ENCODE measurements around the gene MAB21L4. TPM values are rescaled to one million over a fixed set of nuclear protein-coding genes. Genes with fewer than 3 reads are reported as not detected.

The MAB21L4 gene
- total and polyA plus RNA-seq, 12 donors: 0.10 to 0.32 TPM; not detected in 10

- no peak for TF ChIP-seq CTCF (IDR thresholded peaks at IDR 0.05)
- no peak for TF ChIP-seq POLR2A (IDR thresholded peaks at IDR 0.05)
- WGBS, 4 donors: 69 to 91% (median 84%) methylated on average over 6 to 9 of the region's 9 CpGs
- no peaks in the 10 kb centered on the region for H3K36me3 ChIP-seq (replicated peaks in 1 of 2)
- H3K27ac ChIP-seq: no peak overlapping the region
- intact Hi-C loops (cut with DNase I): no loop called here
- DNase-seq: no peak
- H3K4me3 ChIP-seq: no peak overlapping the region
- peaks cover 0 to 3% of the 10 kb centered on the region in 2 donors for H3K4me1 ChIP-seq (replicated peaks in 1 of 2)
- no peaks in the 10 kb centered on the region for H3K27me3 ChIP-seq
- no peaks in the 10 kb centered on the region for H3K9me3 ChIP-seq (replicated peaks in 1 of 3)
These were observed 1.9 kb downstream of the MAB21L4 start for GRCh38 chr2:240894006-240894405.

- Histone ChIP-seq H3K36me3 (replicated peaks in 1 of 2) (no peaks in the 10 kb centered on the region), H3K27me3 (no peaks in the 10 kb centered on the region), H3K9me3 (replicated peaks in 1 of 3) (no peaks in the 10 kb centered on the region), H3K27ac (no peak overlapping the region), H3K4me3 (no peak overlapping the region), H3K4me1 (replicated peaks in 1 of 2) (no peaks in the 10 kb centered on the region)
- TF ChIP-seq CTCF (IDR thresholded peaks at IDR 0.05) (no peak), POLR2A (IDR thresholded peaks at IDR 0.05) (no peak)
- DNase-seq: no peak
- WGBS, 4 donors: 61 to 81% (median 75%) methylated on average over 12 to 17 of the region's 17 CpGs
- intact Hi-C loops (cut with DNase I): no loop called here
These were observed 2.6 kb downstream of the MAB21L4 start for GRCh38 chr2:240893363-240893844.

- Histone ChIP-seq H3K4me1 (replicated peaks in 1 of 2) (no peaks in the 10 kb centered on the region), H3K27me3 (no peaks in the 10 kb centered on the region), H3K9me3 (replicated peaks in 1 of 3) (no peaks in the 10 kb centered on the region), H3K4me3 (no peak overlapping the region), H3K36me3 (replicated peaks in 1 of 2) (no peaks in the 10 kb centered on the region), H3K27ac (no peak overlapping the region)
- TF ChIP-seq POLR2A (IDR thresholded peaks at IDR 0.05): no peak
- TF ChIP-seq CTCF (IDR thresholded peaks at IDR 0.05): no peak
- intact Hi-C loops (cut with DNase I): no loop called here
- no peak for DNase-seq
- 79 to 92% (median 85%) methylated on average over 2 to 12 of the region's 12 CpGs for WGBS, 4 donors
These were observed 3.0 kb downstream of the MAB21L4 start for GRCh38 chr2:240892925-240893324.

GRCh38 chr2:240892356-240892755 lies 3.6 kb downstream of the MAB21L4 start:
- 50 to 88% (median 75%) methylated on average over 1 to 9 of the region's 9 CpGs for WGBS, 4 donors
- TF ChIP-seq POLR2A (IDR thresholded peaks at IDR 0.05): no peak
- no peak for TF ChIP-seq CTCF (IDR thresholded peaks at IDR 0.05)
- Histone ChIP-seq H3K4me1 (replicated peaks in 1 of 2) (no peaks in the 10 kb centered on the region), H3K27me3 (no peaks in the 10 kb centered on the region), H3K27ac (no peak overlapping the region), H3K4me3 (no peak overlapping the region), H3K36me3 (replicated peaks in 1 of 2) (no peaks in the 10 kb centered on the region), H3K9me3 (replicated peaks in 1 of 3) (no peaks in the 10 kb centered on the region)
- intact Hi-C loops (cut with DNase I): no loop called here
- no peak for DNase-seq
